GM21529 (cell line): Measurements from ENCODE around the gene CYYR1.

Experiments used
- ATAC-seq: cut with Tn5 transposase; IDR thresholded peaks from one replicate; pipeline ENCODE4 v1.9.1; 2021; ENCODE audit not compliant: unreplicated experiment

CYYR1 gene

DNA sequence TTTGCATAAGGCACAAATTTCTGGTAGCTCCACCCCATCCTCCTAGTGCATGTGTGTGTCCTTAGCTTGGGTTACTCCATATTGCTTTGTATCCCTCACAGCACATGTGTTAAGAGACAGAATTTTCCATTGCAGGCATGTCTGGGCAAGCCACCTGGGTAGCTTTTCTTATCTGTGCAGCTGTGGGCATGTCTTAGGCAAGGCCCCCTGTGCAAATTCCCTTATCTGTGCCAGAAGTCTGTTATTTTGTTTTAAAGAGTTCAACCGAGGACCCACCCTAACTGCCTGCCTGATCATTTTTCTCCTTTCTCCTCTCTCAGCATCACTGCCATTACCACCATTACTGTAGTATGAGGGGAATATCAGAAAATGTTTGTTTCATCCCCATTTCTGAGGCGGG, 131.9 kb downstream of the CYYR1 start:
- no peak for ATAC-seq

DNA sequence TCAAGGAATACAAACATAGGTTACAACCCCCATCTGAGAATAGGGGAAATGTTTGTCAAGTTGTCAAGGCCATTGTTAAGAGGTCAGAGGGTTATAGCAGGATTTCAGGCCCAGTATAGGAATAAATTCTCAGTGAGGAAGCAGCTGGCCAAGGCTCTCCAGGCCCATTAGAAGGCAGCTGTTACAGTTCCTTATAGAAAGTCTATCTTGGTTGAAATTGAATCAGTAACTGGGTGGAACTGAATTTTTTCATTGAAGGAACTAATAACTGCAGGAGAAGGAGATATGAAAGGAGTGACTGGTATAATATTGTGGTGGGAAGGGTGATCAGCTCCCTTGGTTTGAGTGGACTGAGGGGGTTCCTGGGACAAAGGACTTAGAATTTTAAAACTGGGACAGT, 134.1 kb downstream of the CYYR1 start:
- no peak for ATAC-seq

DNA sequence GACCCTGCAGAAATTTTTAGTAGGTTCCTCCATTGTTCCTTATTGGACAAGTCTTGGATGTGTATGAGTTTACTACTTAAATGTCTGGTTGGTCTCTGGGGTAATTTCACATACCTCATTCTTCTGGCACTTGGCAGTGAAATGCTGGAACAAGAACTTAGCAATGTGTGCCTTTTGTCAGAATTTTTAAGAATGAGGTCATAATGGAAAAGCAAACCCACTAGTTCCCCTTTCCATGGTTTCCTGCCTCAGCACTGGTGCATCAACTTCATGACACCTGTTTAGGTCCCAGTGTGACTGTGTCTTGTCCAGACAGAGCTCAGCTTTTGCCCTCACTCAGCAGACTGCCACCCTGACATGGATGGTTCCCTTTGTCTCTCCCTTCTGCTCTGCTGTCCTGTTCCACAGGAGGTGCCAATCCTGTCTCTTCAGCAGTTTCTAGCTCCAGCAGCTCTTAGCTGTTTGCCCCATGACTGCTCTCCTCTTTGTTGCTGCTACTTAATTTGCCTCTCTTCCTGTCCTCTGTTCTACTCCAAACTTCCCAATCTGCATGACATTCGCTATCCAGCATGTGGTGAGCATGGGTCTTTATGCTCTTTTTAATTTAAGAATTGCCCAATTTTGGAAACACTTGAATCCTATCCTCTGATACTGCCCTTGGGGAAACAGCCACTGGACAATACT, 135.6 kb downstream of the CYYR1 start:
- ATAC-seq: no peak

DNA sequence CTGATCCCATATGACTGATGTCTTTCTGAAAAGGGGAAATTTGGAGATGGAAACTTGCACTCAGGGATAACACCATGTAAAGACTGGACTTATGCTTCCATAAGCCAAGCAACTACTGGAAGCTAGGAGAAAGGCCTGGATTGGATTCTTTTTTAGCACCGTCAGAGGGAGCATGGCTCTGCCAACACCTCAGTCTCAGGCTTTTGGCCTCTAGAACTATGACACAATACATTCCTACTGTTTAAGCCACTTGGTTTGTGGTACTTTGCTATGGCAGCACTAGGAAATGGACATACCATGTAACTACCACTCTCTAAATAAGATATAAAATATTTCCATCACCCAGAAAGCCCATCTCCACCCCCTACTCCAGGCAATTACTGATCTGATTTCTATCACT, 139.7 kb downstream of the CYYR1 start:
- no peak for ATAC-seq

DNA sequence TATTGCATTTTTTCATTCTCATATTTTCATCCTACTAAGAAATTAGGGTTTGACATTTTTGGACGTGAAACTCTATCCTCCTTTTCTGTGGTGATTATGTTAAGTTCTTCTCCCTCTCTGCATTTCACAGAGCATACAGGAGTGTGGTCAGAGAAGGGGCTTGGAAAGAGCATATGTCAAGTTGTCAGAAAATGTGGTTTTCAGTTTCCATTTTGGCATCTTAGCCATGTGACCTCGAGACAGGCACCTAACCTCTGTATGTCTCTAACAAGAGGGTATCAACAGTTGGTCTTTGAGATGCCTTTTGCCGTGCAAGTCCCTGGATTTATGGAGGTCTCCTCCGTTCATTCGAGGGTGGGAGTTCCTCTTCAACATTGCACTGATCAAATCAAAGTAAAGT, 140.7 kb downstream of the CYYR1 start:
- no peak for ATAC-seq

DNA sequence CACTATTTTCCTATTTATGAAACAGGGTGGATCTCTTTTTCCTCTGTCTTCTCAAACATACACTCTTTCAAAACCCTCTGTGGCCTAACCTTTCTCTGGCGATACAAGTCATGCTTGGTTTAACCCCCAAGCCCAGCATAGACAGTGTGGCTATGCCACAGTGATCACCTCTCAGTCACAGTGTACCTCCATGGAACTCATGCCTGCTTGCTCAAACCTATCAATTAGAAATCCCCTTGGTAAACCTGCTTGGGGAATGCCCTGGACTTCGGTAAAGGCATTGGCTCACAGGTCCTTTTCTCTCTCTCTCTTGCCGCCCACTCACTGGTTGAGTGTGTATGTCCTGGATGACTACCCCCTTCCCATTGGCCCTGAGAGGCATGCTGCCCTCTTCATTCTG, 147.5 kb downstream of the CYYR1 start:
- no peak for ATAC-seq

DNA sequence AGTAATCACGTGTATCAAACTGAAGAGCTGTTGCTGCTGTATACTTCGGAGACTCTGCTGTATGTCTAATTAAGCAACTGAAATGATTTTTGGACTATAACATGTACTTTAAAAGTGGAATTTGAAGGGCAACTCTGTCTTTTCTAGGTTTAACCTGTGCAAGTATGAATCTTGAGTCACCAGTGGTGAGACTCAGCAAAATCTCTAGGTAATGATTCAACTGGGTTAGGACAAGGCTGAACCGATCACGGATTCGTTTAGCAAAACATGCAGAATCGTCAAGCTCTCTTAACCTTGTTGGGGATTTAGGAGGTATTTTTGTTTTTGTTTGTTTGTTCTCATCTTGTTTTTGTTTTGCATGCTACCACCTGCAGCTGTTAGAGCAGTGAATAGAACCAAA, 149.6 kb downstream of the CYYR1 start:
- no peak for ATAC-seq

DNA sequence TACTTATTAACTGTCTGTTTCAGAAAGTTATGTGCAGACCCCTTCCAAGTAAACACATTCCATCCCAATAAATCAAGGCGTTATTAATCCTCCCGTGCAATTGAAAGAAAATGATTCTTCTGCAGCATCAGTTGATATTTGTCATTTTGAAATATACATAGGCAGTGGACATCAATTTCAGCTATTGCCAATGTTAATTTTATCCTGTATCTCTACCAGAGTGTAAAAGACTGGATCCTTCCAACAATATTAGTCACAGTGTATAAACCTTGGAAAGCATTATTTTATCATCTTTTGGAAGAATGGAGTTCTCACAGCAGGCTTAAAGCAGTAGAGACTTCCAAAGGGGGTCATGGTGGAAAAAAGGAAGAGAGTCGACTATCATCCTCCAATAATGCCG, 150.4 kb downstream of the CYYR1 start:
- ATAC-seq: no peak

DNA sequence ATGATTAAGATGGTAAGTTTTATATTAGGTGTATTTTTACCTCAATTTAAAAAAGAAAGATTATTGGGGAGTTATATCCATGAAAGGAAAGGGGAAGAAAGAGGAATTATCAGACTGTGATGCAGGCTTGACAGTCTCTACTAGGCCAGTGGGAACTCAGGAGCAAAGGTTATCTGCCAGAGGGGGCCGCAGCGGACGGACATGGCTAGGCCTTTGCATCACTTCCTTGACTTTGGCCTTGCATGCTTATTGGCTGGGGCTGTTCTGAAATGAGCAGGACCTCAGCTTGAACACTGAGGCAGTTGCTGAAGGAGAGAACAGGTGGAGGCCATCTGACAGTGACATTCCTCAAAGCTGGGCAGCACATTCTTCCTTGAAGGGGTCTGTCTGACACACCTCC, 150.9 kb downstream of the CYYR1 start:
- ATAC-seq: no peak

DNA sequence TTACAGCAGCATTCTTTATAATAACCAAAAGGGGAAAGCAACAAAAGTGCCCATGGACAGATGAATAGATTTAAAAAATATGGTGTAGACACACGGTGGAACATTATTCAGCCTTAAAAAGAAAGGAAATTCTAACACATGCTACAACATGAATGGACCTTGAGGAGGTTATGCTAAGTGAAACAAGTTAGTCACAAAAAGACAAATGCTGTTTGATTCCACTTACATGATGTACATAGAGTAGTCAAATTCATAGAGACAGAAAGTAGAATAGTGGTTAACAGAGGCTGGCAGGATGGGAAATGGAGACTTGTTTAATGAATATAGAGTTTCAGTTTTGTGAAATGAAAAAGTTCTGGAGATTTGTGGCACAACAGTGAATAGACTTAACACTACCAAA, 151.4 kb downstream of the CYYR1 start:
- ATAC-seq: no peak
